NCI-H1048 (cell line): ENCODE data around the gene MAP3K3.
A peak's percentile ranks its signal among the peaks of the same experiment; 100 is the strongest.

ENCODE experiments used
- DNase-seq: peaks from one replicate; lab custom pipeline; 2025; lab: John Stamatoyannopoulos, UW

Gene MAP3K3

GRCh38 chr17:63621684-63622573 is at the start of gene MAP3K3:
Gene MAP3K3, plus strand, starts transcription at chr17:63622417. Its CDS starts 343 bp downstream, at chr17:63622760.
- peak; percentile 99 for DNase-seq

- no peak for DNase-seq
Measured at GRCh38 chr17:63573634-63574033, 48.6 kb upstream of the MAP3K3 start.

- no peak for DNase-seq
Measured at GRCh38 chr17:63578027-63578768, 44.0 kb upstream of the MAP3K3 start.

GRCh38 chr17:63578769-63579111 is 43.5 kb upstream of the MAP3K3 start:
- no peak for DNase-seq

GRCh38 chr17:63579633-63580032 is 42.6 kb upstream of the MAP3K3 start:
- DNase-seq = no peak

GRCh38 chr17:63587770-63588169 is 34.4 kb upstream of the MAP3K3 start:
- no peak for DNase-seq

- no peak for DNase-seq
Measured at GRCh38 chr17:63588797-63589196, 33.4 kb upstream of the MAP3K3 start.

- DNase-seq = no peak
Measured at GRCh38 chr17:63589646-63590045, 32.6 kb upstream of the MAP3K3 start.

- DNase-seq = no peak
Measured at GRCh38 chr17:63592797-63593196, 29.4 kb upstream of the MAP3K3 start.

GRCh38 chr17:63595132-63595531 is 27.1 kb upstream of the MAP3K3 start:
- no peak for DNase-seq

GRCh38 chr17:63596856-63597586 is 25.2 kb upstream of the MAP3K3 start:
- DNase-seq = no peak

GRCh38 chr17:63598281-63598680 is 23.9 kb upstream of the MAP3K3 start:
- DNase-seq = no peak

- peak; percentile 32 for DNase-seq
Measured at GRCh38 chr17:63600569-63601438, 21.4 kb upstream of the MAP3K3 start, which contains the start of gene TACO1. Gene TACO1, plus strand, starts transcription at chr17:63600895. Its CDS starts 189 bp downstream, at chr17:63601084.

- DNase-seq = no peak
Measured at GRCh38 chr17:63601439-63602371, 20.5 kb upstream of the MAP3K3 start.

- no peak for DNase-seq
Measured at GRCh38 chr17:63609816-63610573, 12.2 kb upstream of the MAP3K3 start.

GRCh38 chr17:63610854-63611253 is 11.4 kb upstream of the MAP3K3 start:
- no peak for DNase-seq

GRCh38 chr17:63611354-63611753 is 10.9 kb upstream of the MAP3K3 start:
- DNase-seq = no peak

- no peak for DNase-seq
Measured at GRCh38 chr17:63613663-63614062, 8.6 kb upstream of the MAP3K3 start.

GRCh38 chr17:63621229-63621683 is 961 bp upstream of the MAP3K3 start:
- no peak for DNase-seq
